ENCODE measurements around the gene ADD1.
A peak's percentile ranks its signal among the peaks of the same experiment; 100 is the strongest.

The ADD1 gene

DNA sequence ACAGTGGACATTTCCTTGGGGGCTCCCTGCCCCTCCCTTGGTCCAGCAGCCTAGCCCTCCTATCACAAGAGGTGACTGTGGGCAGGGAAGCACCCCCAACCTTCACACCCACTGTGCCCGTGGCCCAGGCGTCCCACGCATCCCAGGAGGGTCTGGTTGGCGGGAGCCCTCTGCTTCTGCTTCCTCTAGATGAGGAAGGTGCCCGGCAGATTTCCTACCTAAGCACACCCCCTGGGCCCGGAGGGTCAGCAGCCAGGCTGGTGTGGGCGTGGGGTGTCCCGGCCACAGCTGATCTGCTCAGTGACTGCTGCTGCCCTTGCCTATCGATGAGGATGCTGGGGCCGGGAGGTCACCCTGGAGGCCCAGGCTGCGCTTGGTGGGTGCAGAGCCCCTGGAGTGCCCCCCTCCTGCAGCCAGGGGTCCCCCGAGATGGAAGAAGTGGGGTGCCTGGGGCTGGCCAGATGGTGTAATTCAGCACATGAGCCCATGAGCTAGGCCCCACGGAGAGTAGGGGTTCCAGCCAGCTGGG, 38.6 kb upstream of the ADD1 start:
- DNase-seq (ENCODE audit: low read depth) = no peak

DNA sequence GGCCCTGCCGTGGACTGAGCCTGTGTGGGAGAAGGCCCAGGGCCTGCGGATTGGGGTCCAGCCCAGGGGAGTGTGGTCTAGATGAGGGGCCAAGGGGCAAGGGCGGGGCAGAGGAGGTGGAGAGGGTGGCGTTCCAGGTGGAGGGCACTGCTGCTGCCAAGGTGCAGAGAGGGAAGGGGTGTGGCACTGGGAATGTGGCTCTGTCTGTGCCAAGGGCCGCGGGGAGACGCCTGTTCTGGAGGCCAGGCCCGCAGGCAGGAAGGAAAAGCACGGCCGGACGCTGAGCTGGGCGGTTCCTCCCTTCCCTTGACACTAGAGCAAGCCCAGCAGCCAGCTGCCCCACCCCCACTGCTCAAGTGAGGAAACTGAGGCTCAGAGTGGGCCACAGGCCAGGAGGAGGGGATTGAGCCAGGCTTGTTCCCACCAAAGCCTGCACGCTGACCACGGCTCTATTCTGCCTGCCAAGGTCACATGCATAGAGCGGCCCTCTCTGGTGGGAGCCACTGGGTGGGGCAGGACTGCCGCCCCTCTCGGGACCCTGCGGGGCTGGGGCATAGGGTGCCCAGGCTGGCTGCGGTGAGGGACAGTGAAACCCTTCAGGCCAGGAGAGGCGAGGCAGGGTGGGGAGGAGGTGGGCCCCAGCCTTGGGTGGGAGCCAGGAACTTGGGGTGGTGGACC, 37.8 kb upstream of the ADD1 start:
- DNase-seq (ENCODE audit: low read depth) = no peak

DNA sequence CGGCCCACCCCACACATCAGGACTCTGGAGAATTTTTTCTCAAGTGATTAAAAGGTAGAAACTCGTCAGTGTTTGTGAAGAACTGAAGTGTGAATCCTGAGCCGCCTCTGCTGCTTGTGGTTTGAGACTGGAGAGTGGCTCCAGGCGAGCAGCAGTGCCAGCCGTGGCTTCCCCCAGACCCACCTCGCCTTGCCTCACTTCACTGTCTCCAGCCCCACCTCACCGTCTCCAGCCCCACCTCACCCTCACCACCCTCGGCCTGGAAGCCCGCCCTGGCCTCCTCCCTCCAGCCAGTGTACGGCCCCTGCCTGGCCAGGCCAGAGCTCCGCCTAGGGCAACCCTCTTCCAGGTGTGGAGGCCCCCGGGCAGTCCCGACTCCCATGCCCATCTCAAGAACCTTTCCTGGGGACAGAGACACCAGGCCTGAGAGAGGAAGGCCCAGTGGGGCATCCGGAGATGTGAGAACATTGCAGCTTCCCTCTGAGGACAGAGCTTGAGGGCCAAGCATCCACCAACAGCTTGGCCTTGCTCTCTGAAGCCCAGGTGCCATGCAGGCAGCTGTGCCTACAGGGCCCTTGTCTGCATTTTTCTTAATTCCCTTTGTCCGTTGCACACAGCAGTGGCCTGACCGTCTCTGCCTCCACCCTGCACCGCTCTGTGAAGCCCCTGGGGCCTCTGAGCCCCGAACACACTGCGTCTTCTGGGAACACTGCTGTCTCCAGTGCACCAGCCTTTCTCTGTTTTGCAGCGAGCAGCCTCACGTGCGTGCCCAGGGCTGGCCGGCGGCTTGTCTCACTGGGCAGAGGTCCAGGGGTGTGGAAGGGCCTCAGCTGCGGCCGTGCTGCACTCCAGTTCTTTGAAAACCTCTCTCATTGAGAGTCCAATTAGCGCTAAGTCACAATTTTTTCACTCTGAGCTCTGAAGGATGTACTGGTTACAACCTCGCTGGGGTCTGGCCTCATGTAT, 37.0 kb upstream of the ADD1 start:
- no peak for DNase-seq (ENCODE audit: low read depth)

DNA sequence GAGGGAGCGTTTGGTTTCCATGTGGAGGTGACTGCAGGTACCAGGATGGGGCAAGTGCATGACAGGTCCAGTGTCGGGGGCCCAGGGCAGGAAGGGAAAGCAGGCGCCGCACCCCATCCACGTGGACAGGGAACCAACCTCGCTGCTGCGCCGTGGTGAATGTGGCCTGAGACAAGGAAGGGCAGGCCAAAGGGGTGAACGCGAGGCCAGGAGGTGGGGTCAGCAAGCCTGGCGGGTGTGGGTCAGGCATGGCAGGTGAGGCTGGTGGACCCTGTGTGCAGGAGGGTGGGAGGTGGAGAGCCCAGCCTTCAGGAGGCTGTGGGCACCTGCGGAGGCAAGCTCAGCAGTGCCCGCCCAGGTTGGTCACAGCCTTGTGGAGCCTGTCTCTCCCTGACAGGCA, 36.1 kb upstream of the ADD1 start:
- no peak for DNase-seq (ENCODE audit: low read depth)

DNA sequence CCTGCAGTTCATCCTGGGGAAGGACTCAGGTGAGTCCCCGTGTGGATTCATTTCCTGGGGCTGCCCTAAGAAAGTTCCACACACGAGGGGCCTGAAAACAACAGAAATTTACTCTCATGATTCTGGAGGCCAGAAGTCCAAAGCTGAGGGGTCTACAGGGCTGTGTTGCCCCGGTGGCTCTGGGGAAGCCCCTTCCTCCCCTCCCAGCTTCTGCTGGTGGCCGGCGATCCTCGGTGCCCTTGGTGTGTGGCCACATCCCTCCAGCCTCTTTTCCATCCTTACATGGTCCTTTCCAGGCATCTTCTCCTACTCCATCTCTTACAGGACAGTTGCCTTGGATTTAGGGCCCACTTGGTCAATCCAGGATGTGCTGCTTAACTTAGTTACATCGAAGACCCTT, 35.6 kb upstream of the ADD1 start:
- no peak for DNase-seq (ENCODE audit: low read depth)

GRCh38 chr4:2809610-2810180, 33.9 kb upstream of the ADD1 start:
- DNase-seq (ENCODE audit: low read depth) = no peak

GRCh38 chr4:2810388-2810787, 33.3 kb upstream of the ADD1 start:
- DNase-seq (ENCODE audit: low read depth) = no peak

- DNase-seq (ENCODE audit: low read depth) = peak; percentile 97
These were observed 31.6 kb upstream of the ADD1 start for GRCh38 chr4:2811830-2812611.

DNA sequence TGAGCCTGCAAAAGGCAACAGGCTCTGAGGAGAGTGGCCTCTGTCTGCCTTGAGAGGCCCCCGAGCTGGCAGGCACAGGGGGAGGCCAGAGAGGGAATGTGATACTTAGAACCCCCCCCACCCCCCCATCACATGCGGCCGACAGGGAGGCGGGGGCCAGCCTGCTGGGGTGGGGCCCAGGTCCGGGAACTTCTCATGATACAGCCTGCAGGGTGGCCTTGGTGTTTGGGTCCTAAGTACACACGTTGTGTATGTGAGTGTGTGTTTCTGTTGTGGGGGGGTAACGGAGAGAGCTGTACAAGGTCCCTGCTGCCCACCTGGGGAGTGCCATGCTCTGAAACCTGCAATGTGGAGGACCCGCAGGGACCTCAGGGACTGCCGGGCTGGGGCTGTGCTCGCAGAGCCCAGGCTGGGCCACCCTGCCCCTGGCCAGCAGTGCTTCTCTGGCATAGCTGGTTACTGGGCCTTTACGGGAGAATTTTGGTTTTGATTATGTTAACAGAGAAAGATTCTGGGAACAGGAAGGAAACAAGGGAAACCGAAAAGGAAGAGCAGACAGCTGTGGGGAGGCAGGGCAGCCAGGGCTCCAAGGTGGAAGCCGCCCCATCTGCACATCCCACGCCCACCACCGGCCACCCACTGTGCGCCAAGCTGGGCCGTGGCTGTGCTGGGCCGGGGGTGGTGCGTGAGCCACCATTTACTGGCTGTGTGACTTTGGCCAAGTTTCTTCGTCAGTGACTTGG, 30.9 kb upstream of the ADD1 start:
- no peak for DNase-seq (ENCODE audit: low read depth)

- DNase-seq (ENCODE audit: low read depth) = no peak
These were observed 29.9 kb upstream of the ADD1 start for GRCh38 chr4:2813446-2814405.

DNA sequence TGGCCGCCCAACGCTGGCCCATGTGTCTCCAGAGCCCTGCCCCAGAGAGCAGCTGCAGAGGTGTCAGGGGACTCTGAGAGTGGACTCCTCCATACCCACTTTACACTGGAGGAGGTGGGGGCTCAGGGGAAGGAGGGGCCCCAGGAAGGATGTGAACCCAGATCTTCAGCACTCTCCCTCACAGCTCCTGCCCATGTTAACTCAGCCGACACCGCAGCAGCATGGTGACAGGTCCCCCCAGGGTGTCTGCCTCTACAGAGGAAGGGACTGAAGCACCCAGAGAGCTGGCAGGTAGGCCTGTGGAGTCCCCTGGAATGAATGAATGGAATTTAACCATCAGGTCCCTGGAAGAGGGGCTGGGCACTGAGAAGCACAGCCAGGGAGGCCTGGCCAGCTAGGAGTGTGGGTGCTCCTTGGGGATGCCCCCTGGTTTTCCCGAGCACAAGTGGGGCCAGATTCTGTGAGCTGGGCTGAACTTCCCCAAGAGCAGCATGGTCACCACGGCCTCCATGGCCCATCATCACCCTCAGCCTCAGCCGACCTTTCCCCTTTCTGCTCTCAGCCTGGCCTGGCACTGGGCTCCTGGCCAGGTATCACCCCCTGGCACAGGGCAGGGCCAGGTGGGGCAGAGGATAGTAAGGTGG, 28.9 kb upstream of the ADD1 start:
- DNase-seq (ENCODE audit: low read depth) = no peak

- no peak for DNase-seq (ENCODE audit: low read depth)
These were observed 27.2 kb upstream of the ADD1 start for GRCh38 chr4:2816401-2816954.

GRCh38 chr4:2817137-2817536, 26.5 kb upstream of the ADD1 start:
- DNase-seq (ENCODE audit: low read depth) = no peak

DNA sequence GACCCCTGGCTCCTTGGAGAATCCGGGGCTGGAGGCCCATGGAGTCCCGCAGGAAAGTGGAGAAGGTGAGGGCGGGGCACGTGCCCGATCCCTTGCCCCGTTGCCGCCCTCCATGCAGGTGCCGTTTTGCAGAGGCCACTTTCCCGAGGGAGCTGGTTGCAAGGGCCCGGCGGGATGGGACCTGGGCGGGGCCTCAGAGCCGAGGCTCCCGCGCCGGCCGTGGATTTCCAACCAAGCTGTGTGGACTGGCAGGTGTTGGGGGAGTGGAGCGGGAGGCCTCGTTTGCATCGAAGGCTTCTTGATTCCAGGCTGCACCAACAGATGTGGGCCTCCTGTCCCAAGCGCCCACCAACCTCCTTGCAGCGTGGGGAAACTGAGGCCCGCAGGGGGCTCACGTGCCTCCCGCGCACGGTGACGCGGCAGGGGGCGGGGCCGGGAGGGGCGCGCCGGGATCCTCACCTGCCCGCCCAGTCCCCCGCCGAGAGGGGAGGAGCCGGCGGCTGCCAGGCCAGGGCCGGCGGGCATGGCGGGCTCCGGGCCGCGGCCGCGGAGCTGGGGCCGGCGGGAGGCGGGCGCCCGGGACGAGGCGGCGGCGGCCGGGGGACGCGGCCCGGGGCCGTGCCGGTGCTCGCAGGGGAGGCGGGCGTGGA, 25.8 kb upstream of the ADD1 start:
- DNase-seq (ENCODE audit: low read depth) = no peak

DNA sequence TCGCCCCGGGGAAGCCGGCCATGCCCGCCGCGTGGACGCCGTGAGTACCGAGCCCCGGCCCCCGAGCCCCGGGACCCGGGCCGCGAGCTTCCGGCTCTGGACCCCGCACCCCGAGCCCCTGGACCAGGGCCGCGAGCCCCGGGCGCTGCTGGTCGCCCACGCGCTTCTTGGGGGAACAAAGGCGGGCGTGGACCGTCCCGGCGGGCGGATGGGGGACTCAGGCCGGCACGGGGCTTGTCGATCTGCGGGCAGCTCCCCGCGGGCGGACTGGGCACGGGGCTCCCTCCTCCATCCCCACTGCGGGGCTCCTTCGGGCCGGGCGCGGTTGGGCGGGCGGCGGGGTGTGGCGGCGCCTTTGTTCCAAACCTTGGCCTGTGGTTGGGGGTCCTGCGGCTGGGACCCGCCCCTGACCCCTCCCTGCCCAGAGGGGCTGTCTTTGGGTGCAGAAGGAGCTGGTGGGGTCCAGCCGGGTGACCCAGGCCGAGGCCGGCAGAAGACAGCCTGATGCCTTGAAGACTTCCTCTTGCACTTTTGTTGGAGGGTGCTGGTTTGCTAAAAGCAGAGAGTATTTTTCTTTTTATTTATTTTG, 25.2 kb upstream of the ADD1 start:
- DNase-seq (ENCODE audit: low read depth) = no peak

- DNase-seq (ENCODE audit: low read depth) = no peak
These were observed 24.1 kb upstream of the ADD1 start for GRCh38 chr4:2819244-2820215.
